BJ (cell line): ENCODE results near the gene PDXK. TPM values are rescaled to one million over a fixed set of nuclear protein-coding genes. Genes with fewer than 3 reads are reported as not detected.
A peak's percentile ranks its signal among the peaks of the same experiment; 100 is the strongest.

Source experiments
- CTCF ChIA-PET: fragments of 350-600 bp; formaldehyde crosslinking; extraction: SDS; loops from one replicate; lab custom pipeline; 2021; ENCODE audit warnings: antibody characterized with exemption, inconsistent platforms; lab: Yijun Ruan, JAX
- POLR2A ChIA-PET: fragments of 300-600 bp; sonication (Branson Sonifier 250); formaldehyde crosslinking; extraction: SDS; loops from one replicate; lab custom pipeline; 2021; ENCODE audit warnings: antibody characterized with exemption; lab: Charles Lee
- DNase-seq: peaks from one replicate; pipeline ENCODE4 v3.0.0-alpha.2; 2011; ENCODE audit warnings: low read depth
- H3K27me3 ChIP-seq: 2 replicates; pipeline ENCODE4 v1.6.0; 2011; ENCODE audit warnings: low read length; ENCODE audit not compliant: control insufficient read depth, insufficient read depth
- H3K36me3 ChIP-seq: 2 replicates; pipeline ENCODE4 v1.5.1; 2011; ENCODE audit warnings: low read length; ENCODE audit not compliant: control insufficient read depth, insufficient read depth
- H3K4me3 ChIP-seq: 2 replicates; pipeline ENCODE4 v1.5.1; 2011; ENCODE audit warnings: low read depth, mild to moderate bottlenecking, control low read depth, low read length
- polyA plus RNA-seq: library from polyadenylated mRNA; depleted of rRNA; stranded (reverse); fragments of >200 nt; gene quantifications from 2 replicates; pipeline ENCODE4 v1.2.3, GENCODE V29; 2011
- TF ChIP-seq, protein P1 (sequence below): IDR thresholded peaks from 2 replicates; pipeline ENCODE4 v1.5.1; 2011; ENCODE audit warnings: low read depth, mild to moderate bottlenecking, control low read depth, inconsistent platforms, low read length, moderate library complexity; ENCODE audit not compliant: insufficient read depth

Gene PDXK
- polyA plus RNA-seq, 1 experiment: 192 TPM

DNA sequence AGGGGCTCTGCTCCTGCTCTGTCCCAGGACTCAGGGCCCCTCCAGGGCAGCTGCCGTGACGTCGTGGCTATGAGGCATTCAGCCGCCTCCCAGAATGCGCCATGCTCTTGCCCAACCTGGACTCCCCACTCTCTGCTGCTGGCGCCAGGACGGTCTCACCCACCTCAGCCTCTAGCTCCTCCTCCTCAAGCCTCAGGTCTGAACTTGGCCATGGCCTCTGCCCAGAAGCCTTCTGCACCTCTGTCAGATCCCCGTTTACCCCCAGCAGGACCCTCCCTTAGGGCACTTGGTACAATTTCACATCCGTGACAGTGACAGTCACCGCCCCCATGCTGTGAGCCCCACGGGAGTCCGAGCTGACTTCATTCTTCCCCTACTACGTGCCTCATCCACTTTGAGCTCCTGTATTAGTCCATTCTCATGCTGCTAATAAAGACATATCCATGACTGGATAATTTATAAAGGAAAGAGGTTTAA, 52.3 kb downstream of the PDXK start:
- peaks cover 8% of the 10 kb centered on the region for H3K36me3 ChIP-seq
- TF ChIP-seq, protein P1, sequence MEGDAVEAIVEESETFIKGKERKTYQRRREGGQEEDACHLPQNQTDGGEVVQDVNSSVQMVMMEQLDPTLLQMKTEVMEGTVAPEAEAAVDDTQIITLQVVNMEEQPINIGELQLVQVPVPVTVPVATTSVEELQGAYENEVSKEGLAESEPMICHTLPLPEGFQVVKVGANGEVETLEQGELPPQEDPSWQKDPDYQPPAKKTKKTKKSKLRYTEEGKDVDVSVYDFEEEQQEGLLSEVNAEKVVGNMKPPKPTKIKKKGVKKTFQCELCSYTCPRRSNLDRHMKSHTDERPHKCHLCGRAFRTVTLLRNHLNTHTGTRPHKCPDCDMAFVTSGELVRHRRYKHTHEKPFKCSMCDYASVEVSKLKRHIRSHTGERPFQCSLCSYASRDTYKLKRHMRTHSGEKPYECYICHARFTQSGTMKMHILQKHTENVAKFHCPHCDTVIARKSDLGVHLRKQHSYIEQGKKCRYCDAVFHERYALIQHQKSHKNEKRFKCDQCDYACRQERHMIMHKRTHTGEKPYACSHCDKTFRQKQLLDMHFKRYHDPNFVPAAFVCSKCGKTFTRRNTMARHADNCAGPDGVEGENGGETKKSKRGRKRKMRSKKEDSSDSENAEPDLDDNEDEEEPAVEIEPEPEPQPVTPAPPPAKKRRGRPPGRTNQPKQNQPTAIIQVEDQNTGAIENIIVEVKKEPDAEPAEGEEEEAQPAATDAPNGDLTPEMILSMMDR: no peak
- ChIA-PET CTCF (interaction anchor here (1.5 kb wide), 1 partner anchor 12 kb away, joined by 3 read pairs; no protein-coding TSS in a partner anchor), POLR2A (no interaction called here)
- H3K4me3 ChIP-seq: no peak overlapping the region
- DNase-seq: no peak
- H3K27me3 ChIP-seq: no peaks in the 10 kb centered on the region

- no peaks in the 10 kb centered on the region for H3K27me3 ChIP-seq
- POLR2A ChIA-PET: no interaction called here
- H3K36me3 ChIP-seq: peaks cover 8% of the 10 kb centered on the region
- CTCF ChIA-PET: interaction anchor here (0.6 to 1.5 kb wide), 4 partner anchors 11 to 203 kb away, joined by 3 to 7 read pairs (median 3); partner anchors contain the start of gene RRP1
- H3K4me3 ChIP-seq: no peak overlapping the region
- no peak for DNase-seq
- TF ChIP-seq, protein P1: no peak
Measured at GRCh38 chr21:43771698-43772424, 52.9 kb downstream of the PDXK start.

- CTCF ChIA-PET: interaction anchor here (0.6 to 1.1 kb wide), 2 partner anchors 18 to 203 kb away, joined by 3 to 7 read pairs; partner anchors contain the start of gene RRP1
- Histone ChIP-seq H3K4me3 (no peak overlapping the region), H3K36me3 (peaks cover 8% of the 10 kb centered on the region), H3K27me3 (no peaks in the 10 kb centered on the region)
- no peak for DNase-seq
- TF ChIP-seq, protein P1: no peak
- POLR2A ChIA-PET: no interaction called here
Measured at GRCh38 chr21:43772425-43772821, 53.5 kb downstream of the PDXK start.

DNA sequence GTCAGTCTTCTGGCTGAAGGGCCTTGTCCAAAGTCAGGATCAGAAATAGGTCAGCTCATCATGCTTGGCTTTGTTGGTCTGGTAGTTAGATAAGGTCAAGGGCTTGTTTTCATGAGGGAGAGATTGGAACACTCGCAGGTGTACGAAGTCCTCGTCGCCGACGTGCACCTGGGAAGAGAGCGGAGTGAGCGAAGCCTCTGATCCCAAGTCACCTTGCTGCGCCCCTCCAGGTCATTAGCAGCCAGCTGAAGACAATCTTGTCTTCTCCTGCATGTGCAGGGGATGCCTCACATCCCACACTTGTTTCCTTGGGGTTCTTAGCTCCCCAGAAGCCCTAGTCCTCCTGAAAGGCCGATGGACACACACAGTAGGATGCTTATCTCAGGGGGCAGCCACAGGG, 55.2 kb downstream of the PDXK start:
- H3K4me3 ChIP-seq: no peak overlapping the region
- H3K36me3 ChIP-seq: peaks cover 8% of the 10 kb centered on the region
- TF ChIP-seq, protein P1: no peak
- ChIA-PET POLR2A (no interaction called here), CTCF (interaction anchor here (1.1 kb wide), 1 partner anchor 15 kb away, joined by 3 read pairs; no protein-coding TSS in a partner anchor)
- DNase-seq: no peak
- no peaks in the 10 kb centered on the region for H3K27me3 ChIP-seq

DNA sequence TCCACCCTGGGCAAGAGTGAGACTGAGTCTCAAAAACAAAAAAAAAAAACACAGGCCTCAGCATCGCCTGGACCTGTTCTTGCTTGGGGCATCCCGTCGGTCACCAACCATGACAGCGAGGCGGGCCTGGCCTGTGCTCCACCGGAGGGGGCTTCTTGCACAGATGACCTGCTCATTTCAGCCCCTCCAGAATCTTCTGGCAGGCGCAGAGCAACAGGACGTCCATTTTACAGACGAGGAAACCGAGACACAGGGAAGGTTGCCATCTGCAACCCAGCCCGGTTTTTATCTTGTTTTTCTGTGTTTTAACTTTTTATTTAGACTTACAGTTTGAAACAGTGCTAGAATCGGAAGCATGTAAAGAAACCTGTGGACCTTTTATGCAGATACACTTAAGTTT, 56.3 kb downstream of the PDXK start:
- ChIA-PET POLR2A (no interaction called here), CTCF (no interaction called here)

More for the DNA sequence above, 56.3 kb downstream of the PDXK start:
- H3K27me3 ChIP-seq: no peaks in the 10 kb centered on the region
- peak overlapping the region; percentile 65 for H3K4me3 ChIP-seq
- H3K36me3 ChIP-seq: peaks cover 8% of the 10 kb centered on the region
- DNase-seq: no peak
- TF ChIP-seq, protein P1: no peak
